SH-SY5Y (cell line): ENCODE results near the gene RAD9A.

Experiments used
- GATA2 ChIP-seq: IDR thresholded peaks from 2 replicates; pipeline ENCODE4 v1.6.1; 2011; ENCODE audit warnings: mild to moderate bottlenecking, low read depth, low read length
- GATA3 ChIP-seq: IDR thresholded peaks from 2 replicates; pipeline ENCODE4 v1.6.1; 2011; ENCODE audit warnings: low read depth, mild to moderate bottlenecking, low read length, moderate library complexity

DNA sequence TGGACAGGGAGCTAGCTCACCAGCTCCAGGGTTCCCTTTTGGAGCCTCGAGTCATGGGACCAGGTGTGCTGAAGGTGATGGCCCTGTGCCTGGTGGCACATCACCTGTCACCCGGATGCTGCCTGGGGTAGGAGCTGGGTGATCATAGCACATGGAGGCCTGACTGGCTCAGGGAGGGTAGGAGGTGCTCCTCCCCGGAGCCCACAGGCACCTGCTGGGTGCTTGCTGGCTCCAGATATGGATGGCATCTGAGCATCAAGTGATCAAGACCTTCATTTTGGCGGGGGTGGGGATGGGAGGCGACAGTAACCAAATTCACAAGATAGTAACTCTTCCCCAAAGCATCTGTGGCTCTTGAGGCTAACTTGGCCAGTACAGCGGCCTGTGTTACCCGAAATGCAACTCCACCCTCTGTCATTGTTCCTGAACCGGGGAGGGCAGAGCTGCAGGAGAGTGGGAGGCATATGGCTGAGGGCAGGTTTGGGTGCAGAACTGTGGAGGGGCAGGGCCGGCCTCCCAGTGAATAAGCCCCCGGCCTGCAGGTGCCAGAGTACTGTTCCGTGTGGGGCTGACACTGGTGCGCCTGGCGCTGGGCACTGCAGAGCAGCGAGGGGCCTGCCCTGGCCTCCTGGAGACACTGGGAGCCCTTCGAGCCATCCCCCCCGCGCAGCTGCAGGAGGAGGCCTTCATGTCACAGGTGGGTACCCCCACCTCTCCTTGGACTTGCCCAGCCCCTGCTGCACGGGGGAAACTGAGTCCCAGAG, 16.8 kb downstream of the RAD9A start:
- no peak for TF ChIP-seq GATA2
- TF ChIP-seq GATA3, result no peak
